Testis (tissue), 3 donors: ENCODE results near the gene SDK2. TPM values are rescaled to one million over a fixed set of nuclear protein-coding genes. Genes with fewer than 3 reads are reported as not detected.

Source experiments
- DNase-seq: peaks from one replicate; pipeline ENCODE4 v3.0.0-alpha.2; 2019
- H3K27ac ChIP-seq, 2 donors: fragments of 200-600 bp; sonication (generic); one replicate each; pipeline ENCODE4 v1.5.1; 2019
- H3K27me3 ChIP-seq: fragments of 200-600 bp; sonication (generic); one replicate; pipeline ENCODE4 v1.5.1; 2019
- H3K36me3 ChIP-seq: fragments of 200-600 bp; sonication (generic); one replicate; pipeline ENCODE4 v1.5.1; 2017; ENCODE audit warnings: low read depth; ENCODE audit errors: missing control alignments
- H3K4me1 ChIP-seq: fragments of 200-600 bp; sonication (generic); one replicate; pipeline ENCODE4 v1.5.1; 2019
- H3K4me3 ChIP-seq, 2 donors: fragments of 200-600 bp; sonication (generic); one replicate each; pipeline ENCODE4 v1.5.1; 2017 to 2019
- H3K9me3 ChIP-seq: fragments of 200-600 bp; sonication (generic); one replicate; pipeline ENCODE4 v1.5.1; 2017
- CTCF ChIP-seq, 3 experiments: fragments of 450-650 bp in 2 of 3; fragments of 200-600 bp in 1 of 3; sonication (generic) in 1 of 3; IDR thresholded peaks; one replicate each; pipeline ENCODE4 v1.5.1; 2016 to 2019; ENCODE audit warnings: antibody characterized with exemption in 3 of 3, mild to moderate bottlenecking in 2 of 3, moderate library complexity in 1 of 3
- POLR2A ChIP-seq: fragments of 450-650 bp; IDR thresholded peaks from one replicate; pipeline ENCODE4 v1.6.1; 2017; ENCODE audit warnings: antibody characterized with exemption, mild to moderate bottlenecking, moderate library complexity
- WGBS, 2 donors: methylation state at CpG; one replicate each; pipeline ENCODE4 v1.1.5; 2018; 5-methylcytosine and 5-hydroxymethylcytosine counted together
- intact Hi-C: fragments of 100-400 bp; cut with DNase I; formaldehyde crosslinking; loops from one replicate; pipeline ENCODE4 v1.15.1; 2023; ENCODE audit warnings: low total_unique reads
- polyA plus RNA-seq: library from polyadenylated mRNA; stranded (reverse); fragments of 350-450 nt; fragmentation: Illumina TruSeq; extraction: RNeasy Lipid Tissue Mini Kit (QIAGEN cat#74804); gene quantifications from one replicate; pipeline ENCODE4 v1.2.3, GENCODE V29; 2014; ENCODE audit warnings: low read depth, low replicate concordance; ENCODE audit not compliant: insufficient read depth
- total RNA-seq, 2 donors: library from RNA; depleted of rRNA; stranded (reverse); fragments of >200 nt; gene quantifications; one replicate each; pipeline ENCODE4 v1.2.3, GENCODE V29; 2016

The SDK2 gene
- total and polyA plus RNA-seq, 3 donors from 2014 or later = 36.9 to 63.4 (median 55.4) TPM

- H3K36me3 ChIP-seq = no peaks in the 10 kb centered on the region
- H3K27ac ChIP-seq = peak overlapping the region in 1 of 2 donors; percentile 39
- H3K27me3 ChIP-seq = no peaks in the 10 kb centered on the region
- H3K9me3 ChIP-seq = no peaks in the 10 kb centered on the region
- H3K4me1 ChIP-seq = peaks cover 51% of the 10 kb centered on the region
- no peak for DNase-seq
- no peak overlapping the region for H3K4me3 ChIP-seq
- no peak for TF ChIP-seq POLR2A
- no peak for TF ChIP-seq CTCF (IDR thresholded peaks at IDR 0.05)
- intact Hi-C loops = no loop called here
- 78 to 86% methylated on average over 7 to 12 of the region's 12 CpGs for WGBS, 2 donors
Measured at GRCh38 chr17:73346501-73347162, 297.6 kb downstream of the SDK2 start.

- no peak for TF ChIP-seq CTCF (IDR thresholded peaks at IDR 0.05)
- no peak for TF ChIP-seq POLR2A
- no peaks in the 10 kb centered on the region for H3K36me3 ChIP-seq
- H3K27ac ChIP-seq = peak overlapping the region; percentile 21 to 60
- H3K27me3 ChIP-seq = no peaks in the 10 kb centered on the region
- DNase-seq = no peak
- intact Hi-C loops = no loop called here
- H3K9me3 ChIP-seq = no peaks in the 10 kb centered on the region
- peaks cover 46% of the 10 kb centered on the region for H3K4me1 ChIP-seq
- 38 to 46% methylated on average over 3 to 11 of the region's 11 CpGs for WGBS, 2 donors
- no peak overlapping the region for H3K4me3 ChIP-seq
Measured at GRCh38 chr17:73343739-73344454, 300.3 kb downstream of the SDK2 start.

DNA sequence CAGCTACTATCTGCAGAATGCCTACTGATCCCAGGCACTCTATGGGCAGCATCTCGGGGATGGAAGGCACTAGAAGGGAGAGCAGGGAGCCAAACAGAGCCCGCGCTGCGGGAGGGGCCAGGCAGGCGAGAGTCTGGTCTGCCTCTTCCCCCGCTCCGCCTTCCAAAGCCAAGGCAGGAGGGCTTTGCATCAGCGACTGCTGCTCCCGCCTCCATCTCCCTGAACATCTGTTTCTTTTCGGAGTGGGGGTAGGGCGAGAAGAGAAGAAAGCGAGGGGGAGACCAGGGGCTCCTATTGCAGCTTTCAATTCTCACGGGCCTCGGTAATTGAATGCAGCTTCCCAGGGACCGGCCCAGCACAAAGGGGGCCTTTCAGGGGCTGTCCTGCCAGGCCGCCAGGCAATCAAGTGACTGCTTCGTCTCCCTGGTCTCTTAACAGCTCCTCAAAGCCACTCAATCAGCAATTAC lies 301.0 kb downstream of the SDK2 start:
- peak overlapping the region; percentile 21 to 60 for H3K27ac ChIP-seq
- WGBS, 2 donors = 27 to 28% methylated on average over 3 to 17 of the region's 17 CpGs
- DNase-seq = peak; percentile 73
- H3K9me3 ChIP-seq = no peaks in the 10 kb centered on the region
- no peaks in the 10 kb centered on the region for H3K27me3 ChIP-seq
- no peaks in the 10 kb centered on the region for H3K36me3 ChIP-seq
- intact Hi-C loops = no loop called here
- no peak for TF ChIP-seq POLR2A
- peaks cover 40% of the 10 kb centered on the region for H3K4me1 ChIP-seq
- no peak overlapping the region for H3K4me3 ChIP-seq

DNA sequence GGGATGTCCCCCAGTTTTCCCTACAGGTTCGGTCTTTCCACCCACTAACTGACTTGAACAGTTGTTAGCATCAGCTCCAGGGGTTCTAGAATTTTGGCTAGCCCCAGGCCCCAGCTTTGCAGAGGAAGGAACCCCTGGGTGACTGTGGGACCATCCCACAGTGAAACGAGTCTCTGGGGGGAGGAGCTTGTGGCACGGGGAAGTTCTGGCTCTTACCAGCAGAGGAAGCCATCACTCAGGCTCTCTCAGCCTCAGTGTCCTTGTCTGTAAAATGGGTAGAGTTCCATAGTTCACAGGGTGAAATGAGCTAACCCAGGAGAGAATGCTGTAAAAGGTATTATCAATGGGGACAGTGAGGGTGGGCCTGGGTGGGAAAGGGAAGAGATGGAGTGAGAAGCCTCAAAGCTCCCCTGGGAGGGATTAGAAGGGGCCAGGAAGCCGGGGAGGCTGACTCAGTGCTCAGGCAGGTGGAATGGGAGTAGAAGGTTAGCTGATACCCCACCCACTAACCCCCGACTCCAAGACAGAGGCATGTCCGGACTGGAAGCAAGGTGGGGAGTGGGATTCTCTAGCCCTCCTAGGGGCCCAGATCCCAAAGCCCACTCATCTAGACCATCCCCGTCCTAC lies 301.6 kb downstream of the SDK2 start:
- Histone ChIP-seq H3K36me3 (no peaks in the 10 kb centered on the region), H3K27ac (peak overlapping the region; percentile 21 to 60), H3K9me3 (no peaks in the 10 kb centered on the region), H3K4me3 (no peak overlapping the region), H3K27me3 (no peaks in the 10 kb centered on the region), H3K4me1 (peaks cover 35% of the 10 kb centered on the region)
- intact Hi-C loops = no loop called here
- 8 to 37% methylated on average over 7 of the region's 7 CpGs for WGBS, 2 donors
- no peak for DNase-seq
- TF ChIP-seq POLR2A (no peak), CTCF (IDR thresholded peaks at IDR 0.05) (no peak)

GRCh38 chr17:73342050-73342522 lies 302.2 kb downstream of the SDK2 start:
- Histone ChIP-seq H3K4me3 (no peak overlapping the region), H3K9me3 (no peaks in the 10 kb centered on the region), H3K27ac (peak overlapping the region; percentile 21 to 60), H3K27me3 (no peaks in the 10 kb centered on the region), H3K4me1 (peaks cover 29% of the 10 kb centered on the region), H3K36me3 (no peaks in the 10 kb centered on the region)
- WGBS, 2 donors = 48 to 49% methylated on average over 10 to 12 of the region's 12 CpGs
- intact Hi-C loops = no loop called here
- DNase-seq = peak; percentile 93
- TF ChIP-seq POLR2A = no peak
- TF ChIP-seq CTCF (IDR thresholded peaks at IDR 0.05) = no peak
